SK-N-SH (cell line): ENCODE data around the gene CASP7. TPM values are rescaled to one million over a fixed set of nuclear protein-coding genes. Genes with fewer than 3 reads are reported as not detected.

ENCODE experiments used
- CTCF ChIA-PET: fragments of 300-600, 350-600 bp; formaldehyde crosslinking; extraction: SDS; loops from one replicate; lab custom pipeline; 2021; lab: Yijun Ruan, JAX
- POLR2A ChIA-PET: fragments of 350-600 bp; sonication (Branson Sonifier 250); formaldehyde crosslinking; extraction: SDS; loops from one replicate; lab custom pipeline; 2020; ENCODE audit warnings: antibody characterized with exemption, inconsistent platforms; lab: Yijun Ruan, JAX
- DNase-seq: peaks from one replicate; pipeline ENCODE4 v3.0.0; 2012
- H2AFZ ChIP-seq: fragments of 200-600 bp; sonication (generic); 2 replicates; pipeline ENCODE4 v1.8.1; 2016; ENCODE audit warnings: antibody characterized with exemption, mild to moderate bottlenecking, low read depth
- H3F3A ChIP-seq: fragments of 200-600 bp; sonication (generic); replicated peaks from 2 replicates; pipeline ENCODE3; 2016; ENCODE audit warnings: antibody characterized with exemption, mild to moderate bottlenecking; ENCODE audit not compliant: insufficient read depth
- H3K27ac ChIP-seq, 2 experiments: fragments of 200-500 bp in 1 of 2; fragments of 200-600 bp in 1 of 2; sonication (Bioruptor generic) in 1 of 2; sonication (generic), shearing (Covaris generic) in 1 of 2; 2 replicates each; pipeline versions ENCODE4 v1.5.1 to v1.6.1; 2014 to 2016; ENCODE audit warnings: low read depth in 2 of 2, inconsistent platforms in 1 of 2, low read length in 1 of 2, mild to moderate bottlenecking in 1 of 2, mixed read lengths in 1 of 2
- H3K27me3 ChIP-seq: fragments of 200-600 bp; sonication (generic), shearing (Covaris generic); 2 replicates; pipeline ENCODE4 v1.6.1; 2016; ENCODE audit warnings: mixed run types; ENCODE audit not compliant: insufficient read depth
- H3K36me3 ChIP-seq, 2 experiments: fragments of 200-500 bp in 1 of 2; fragments of 200-600 bp in 1 of 2; sonication (Bioruptor generic) in 1 of 2; sonication (generic) in 1 of 2; replicated peaks in 1 of 2; 2 replicates each; pipeline versions ENCODE3 to v1.5.1; 2014 to 2016; ENCODE audit warnings: low read length in 1 of 2, mild to moderate bottlenecking in 1 of 2; ENCODE audit not compliant: insufficient read depth in 2 of 2, control insufficient read depth in 1 of 2
- H3K4me1 ChIP-seq, 2 experiments: fragments of 200-500 bp in 1 of 2; fragments of 200-600 bp in 1 of 2; sonication (Bioruptor generic) in 1 of 2; sonication (generic), shearing (Covaris generic) in 1 of 2; 2 replicates each; pipeline versions ENCODE4 v1.5.1 to v1.6.1; 2014 to 2016; ENCODE audit warnings: low read depth in 1 of 2, low read length in 1 of 2, mixed run types in 1 of 2; ENCODE audit not compliant: insufficient read depth in 2 of 2, control insufficient read depth in 1 of 2
- H3K4me2 ChIP-seq: fragments of 200-600 bp; sonication (generic), shearing (Covaris generic); 2 replicates; pipeline ENCODE4 v1.6.1; 2017; ENCODE audit warnings: mixed run types
- H3K4me3 ChIP-seq, 2 experiments: fragments of 200-500 bp in 1 of 2; fragments of 200-600 bp in 1 of 2; sonication (Bioruptor generic) in 1 of 2; sonication (generic), shearing (Covaris generic) in 1 of 2; 2 replicates each; pipeline versions ENCODE4 v1.5.1 to v1.8.1; 2014 to 2016; ENCODE audit warnings: low read depth in 2 of 2, inconsistent platforms in 1 of 2, low read length in 1 of 2, mild to moderate bottlenecking in 1 of 2, mixed read lengths in 1 of 2, moderate library complexity in 1 of 2
- H3K79me2 ChIP-seq: fragments of 200-600 bp; sonication (generic); 2 replicates; pipeline ENCODE4 v1.8.1; 2017; ENCODE audit warnings: mild to moderate bottlenecking; ENCODE audit not compliant: insufficient read depth
- H3K9ac ChIP-seq: fragments of 200-600 bp; sonication (generic); 2 replicates; pipeline ENCODE4 v1.6.1; 2017; ENCODE audit warnings: mixed run types
- H3K9me2 ChIP-seq: fragments of 200-600 bp; sonication (generic); 2 replicates; pipeline ENCODE4 v1.6.1; 2017; ENCODE audit warnings: mixed run types
- H3K9me3 ChIP-seq: fragments of 200-600 bp; sonication (generic); 2 replicates; pipeline ENCODE4 v1.6.1; 2017; ENCODE audit warnings: mixed run types, mild to moderate bottlenecking, moderate library complexity
- H4K20me1 ChIP-seq: fragments of 200-600 bp; sonication (generic); 2 replicates; pipeline ENCODE4 v1.6.1; 2017; ENCODE audit warnings: mild to moderate bottlenecking, mixed run types; ENCODE audit not compliant: insufficient read depth
- CHD2 ChIP-seq: fragments of 150-350 bp; IDR thresholded peaks from 2 replicates; pipeline ENCODE4 v1.6.1; 2018; ENCODE audit warnings: low read length; ENCODE audit not compliant: partially characterized antibody
- FOXM1 ChIP-seq: IDR thresholded peaks from 2 replicates; pipeline ENCODE4 v1.4.0; 2012; ENCODE audit warnings: low read depth, mild to moderate bottlenecking
- IRF3 ChIP-seq: fragments of 150-350 bp; IDR thresholded peaks from 2 replicates; pipeline ENCODE4 v1.6.1; 2016; ENCODE audit warnings: mild to moderate bottlenecking, low read depth, low read length
- JUND ChIP-seq: IDR thresholded peaks from 2 replicates; pipeline ENCODE4 v1.4.0; 2012
- MXI1 ChIP-seq: IDR thresholded peaks from 2 replicates; pipeline ENCODE4 v1.6.1; 2012; ENCODE audit warnings: mild to moderate bottlenecking, low read depth, low read length, improper control_type of control experiment
- NFIC ChIP-seq: IDR thresholded peaks from 2 replicates; pipeline ENCODE4 v1.4.0; 2012; ENCODE audit warnings: borderline replicate concordance
- RAD21 ChIP-seq: IDR thresholded peaks from 2 replicates; pipeline ENCODE4 v1.6.1; 2012; ENCODE audit warnings: mild to moderate bottlenecking, low read length
- RCOR1 ChIP-seq: fragments of 150-350 bp; IDR thresholded peaks from 2 replicates; pipeline ENCODE4 v1.6.1; 2017; ENCODE audit warnings: antibody characterized with exemption, low read length
- RFX5 ChIP-seq: IDR thresholded peaks from 2 replicates; pipeline ENCODE4 v1.6.1; 2012; ENCODE audit warnings: mild to moderate bottlenecking, improper control_type of control experiment, low read length
- SIN3A ChIP-seq: IDR thresholded peaks from 2 replicates; pipeline ENCODE4 v1.6.1; 2012; ENCODE audit warnings: low read depth, mild to moderate bottlenecking, low read length, moderate library complexity, borderline replicate concordance
- SMC3 ChIP-seq: IDR thresholded peaks from 2 replicates; pipeline ENCODE4 v1.6.1; 2012; ENCODE audit warnings: low read depth, low read length, improper control_type of control experiment
- TCF12 ChIP-seq: IDR thresholded peaks from 2 replicates; pipeline ENCODE4 v1.4.0; 2012
- TEAD4 ChIP-seq: IDR thresholded peaks from 2 replicates; pipeline ENCODE4 v1.4.0; 2012; ENCODE audit warnings: mild to moderate bottlenecking, borderline replicate concordance; ENCODE audit not compliant: insufficient read depth
- WGBS: methylation state at CpG from one replicate; pipeline ENCODE4 v1.1.6; 2017; ENCODE audit warnings: low lambda C conversion rate; 5-methylcytosine and 5-hydroxymethylcytosine counted together
- polyA plus RNA-seq, 3 experiments: library from polyadenylated mRNA; depleted of rRNA; stranded (reverse); fragments of >200 nt; gene quantifications; 2 replicates each; pipeline ENCODE4 v1.2.3, GENCODE V29; 2012
- TF ChIP-seq, protein P1 (sequence below): IDR thresholded peaks from 2 replicates; pipeline ENCODE4 v1.4.0; 2012; ENCODE audit warnings: low read depth
- TF ChIP-seq, protein P2 (sequence below): IDR thresholded peaks from 2 replicates; pipeline ENCODE4 v1.6.1; 2012; ENCODE audit warnings: mild to moderate bottlenecking, low read depth, low read length, moderate library complexity
- TF ChIP-seq, protein P3 (sequence below): fragments of 150-350 bp; IDR thresholded peaks from 2 replicates; pipeline ENCODE4 v1.6.1; 2017; ENCODE audit warnings: antibody characterized with exemption, low read length, low read depth, borderline replicate concordance

The CASP7 gene
- polyA plus RNA-seq, 1 of the 3 experiments (the other 2 are of a cell fraction), result 15.1 TPM

DNA sequence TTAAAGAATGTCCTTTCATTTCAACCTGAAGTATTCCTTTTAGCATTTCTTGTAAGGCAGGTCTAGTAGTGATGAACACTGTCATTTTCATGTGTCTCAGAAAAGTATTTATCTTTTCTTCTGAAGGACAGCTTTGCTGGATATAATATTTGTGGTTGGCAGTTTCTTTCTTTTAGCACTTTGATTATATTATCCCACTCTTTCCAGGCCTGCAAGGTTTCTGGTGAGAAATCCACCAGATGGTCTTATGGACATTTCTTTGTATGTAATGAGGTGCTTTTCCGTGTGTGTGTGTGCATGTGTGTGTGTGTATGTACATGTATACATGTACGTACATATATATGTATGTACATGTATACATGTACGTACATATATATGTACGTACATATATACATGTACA is 7.3 kb downstream of the CASP7 start:
- CTCF ChIA-PET, result interaction anchor here (1.2 kb wide), 1 partner anchor 18 kb away, joined by 4 read pairs; no protein-coding TSS in a partner anchor
- H3K27me3 ChIP-seq, result no peaks in the 10 kb centered on the region
- peaks cover 14% of the 10 kb centered on the region; the same call in 1 of the 2 replicates for H3K9me3 ChIP-seq
- H3K4me2 ChIP-seq, result no peak overlapping the region
- POLR2A ChIA-PET, result no interaction called here
- no peak overlapping the region for H3K4me3 ChIP-seq
- WGBS, result 90% methylated on average over 4 of the region's 4 CpGs
- peaks cover 0 to 9% of the 10 kb centered on the region in 2 experiments for H3K36me3 ChIP-seq
- no peaks in the 10 kb centered on the region for H4K20me1 ChIP-seq
- H3K9ac ChIP-seq, result no peak overlapping the region
- no peak for DNase-seq
- no peaks in the 10 kb centered on the region for H3F3A ChIP-seq
- no peak overlapping the region for H2AFZ ChIP-seq
- peaks cover 74% of the 10 kb centered on the region for H3K79me2 ChIP-seq
- H3K27ac ChIP-seq, result no peak overlapping the region
- no peaks in the 10 kb centered on the region for H3K4me1 ChIP-seq
- H3K9me2 ChIP-seq, result no peaks in the 10 kb centered on the region
- TF ChIP-seq IRF3 (no peak), MXI1 (no peak), FOXM1 (no peak), TEAD4 (no peak), JUND (no peak), SMC3 (no peak), NFIC (no peak), CHD2 (no peak)
- TF ChIP-seq, protein P1, sequence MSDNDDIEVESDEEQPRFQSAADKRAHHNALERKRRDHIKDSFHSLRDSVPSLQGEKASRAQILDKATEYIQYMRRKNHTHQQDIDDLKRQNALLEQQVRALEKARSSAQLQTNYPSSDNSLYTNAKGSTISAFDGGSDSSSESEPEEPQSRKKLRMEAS, result no peak

- H4K20me1 ChIP-seq, result no peaks in the 10 kb centered on the region
- H3K36me3 ChIP-seq, result peaks cover 4 to 14% of the 10 kb centered on the region in 2 experiments
- DNase-seq, result no peak
- H3K9me3 ChIP-seq, result peaks cover 14% of the 10 kb centered on the region; the same call in 1 of the 2 replicates
- no peaks in the 10 kb centered on the region for H3F3A ChIP-seq
- no peak overlapping the region for H3K4me2 ChIP-seq
- H3K27ac ChIP-seq, result no peak overlapping the region
- H3K9me2 ChIP-seq, result no peaks in the 10 kb centered on the region
- ChIA-PET POLR2A (no interaction called here), CTCF (no interaction called here)
- no peaks in the 10 kb centered on the region for H3K27me3 ChIP-seq
- H3K4me3 ChIP-seq, result no peak overlapping the region
- peaks cover 55% of the 10 kb centered on the region for H3K79me2 ChIP-seq
- no peak for TF ChIP-seq TCF12
- TF ChIP-seq RCOR1, result no peak
- no peak for TF ChIP-seq TEAD4
- no peak for TF ChIP-seq JUND
- no peak for TF ChIP-seq FOXM1
- no peak for TF ChIP-seq RFX5
- TF ChIP-seq, protein P2, sequence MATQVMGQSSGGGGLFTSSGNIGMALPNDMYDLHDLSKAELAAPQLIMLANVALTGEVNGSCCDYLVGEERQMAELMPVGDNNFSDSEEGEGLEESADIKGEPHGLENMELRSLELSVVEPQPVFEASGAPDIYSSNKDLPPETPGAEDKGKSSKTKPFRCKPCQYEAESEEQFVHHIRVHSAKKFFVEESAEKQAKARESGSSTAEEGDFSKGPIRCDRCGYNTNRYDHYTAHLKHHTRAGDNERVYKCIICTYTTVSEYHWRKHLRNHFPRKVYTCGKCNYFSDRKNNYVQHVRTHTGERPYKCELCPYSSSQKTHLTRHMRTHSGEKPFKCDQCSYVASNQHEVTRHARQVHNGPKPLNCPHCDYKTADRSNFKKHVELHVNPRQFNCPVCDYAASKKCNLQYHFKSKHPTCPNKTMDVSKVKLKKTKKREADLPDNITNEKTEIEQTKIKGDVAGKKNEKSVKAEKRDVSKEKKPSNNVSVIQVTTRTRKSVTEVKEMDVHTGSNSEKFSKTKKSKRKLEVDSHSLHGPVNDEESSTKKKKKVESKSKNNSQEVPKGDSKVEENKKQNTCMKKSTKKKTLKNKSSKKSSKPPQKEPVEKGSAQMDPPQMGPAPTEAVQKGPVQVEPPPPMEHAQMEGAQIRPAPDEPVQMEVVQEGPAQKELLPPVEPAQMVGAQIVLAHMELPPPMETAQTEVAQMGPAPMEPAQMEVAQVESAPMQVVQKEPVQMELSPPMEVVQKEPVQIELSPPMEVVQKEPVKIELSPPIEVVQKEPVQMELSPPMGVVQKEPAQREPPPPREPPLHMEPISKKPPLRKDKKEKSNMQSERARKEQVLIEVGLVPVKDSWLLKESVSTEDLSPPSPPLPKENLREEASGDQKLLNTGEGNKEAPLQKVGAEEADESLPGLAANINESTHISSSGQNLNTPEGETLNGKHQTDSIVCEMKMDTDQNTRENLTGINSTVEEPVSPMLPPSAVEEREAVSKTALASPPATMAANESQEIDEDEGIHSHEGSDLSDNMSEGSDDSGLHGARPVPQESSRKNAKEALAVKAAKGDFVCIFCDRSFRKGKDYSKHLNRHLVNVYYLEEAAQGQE, result no peak
- TF ChIP-seq RAD21, result no peak
- TF ChIP-seq SIN3A, result no peak
- TF ChIP-seq, protein P3, sequence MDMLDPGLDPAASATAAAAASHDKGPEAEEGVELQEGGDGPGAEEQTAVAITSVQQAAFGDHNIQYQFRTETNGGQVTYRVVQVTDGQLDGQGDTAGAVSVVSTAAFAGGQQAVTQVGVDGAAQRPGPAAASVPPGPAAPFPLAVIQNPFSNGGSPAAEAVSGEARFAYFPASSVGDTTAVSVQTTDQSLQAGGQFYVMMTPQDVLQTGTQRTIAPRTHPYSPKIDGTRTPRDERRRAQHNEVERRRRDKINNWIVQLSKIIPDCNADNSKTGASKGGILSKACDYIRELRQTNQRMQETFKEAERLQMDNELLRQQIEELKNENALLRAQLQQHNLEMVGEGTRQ, result no peak
- H2AFZ ChIP-seq, result no peak overlapping the region
- no peaks in the 10 kb centered on the region for H3K4me1 ChIP-seq
- H3K9ac ChIP-seq, result no peak overlapping the region
- 33% methylated on average over 1 of the region's 1 CpG for WGBS
Observed at GRCh38 chr10:113689057-113689456, 9.3 kb downstream of the CASP7 start.
